ENCODE results near the gene SUB1. TPM values are rescaled to one million over a fixed set of nuclear protein-coding genes. Genes with fewer than 3 reads are reported as not detected.

Gene SUB1
- total RNA-seq, 1 experiment from 2014 or later: 288 TPM

DNA sequence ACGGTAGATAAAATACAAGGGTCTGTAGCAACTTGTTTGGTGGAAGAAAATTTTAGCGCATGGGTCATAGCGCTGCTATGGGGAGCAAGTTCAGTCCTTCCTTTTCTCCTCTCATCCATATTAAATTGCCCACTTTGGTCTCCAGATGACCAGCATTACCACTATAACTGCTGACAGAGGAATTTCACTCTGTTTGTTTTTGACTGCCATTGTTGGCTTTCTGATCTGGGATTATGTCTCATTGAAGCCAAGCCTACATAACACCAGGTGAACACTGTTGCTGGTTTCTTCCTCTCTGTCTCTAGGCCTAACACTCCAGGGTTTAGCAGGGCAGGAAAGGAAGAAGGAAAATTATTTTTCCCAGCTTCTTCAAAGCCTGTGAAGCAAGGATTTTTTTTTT, 6.6 kb upstream of the SUB1 start:
- Histone ChIP-seq H3K4ac (ENCODE audit: low read depth, low read length) (no peak overlapping the region), H3K27me3 (ENCODE audit: insufficient read depth, low read length) (no peaks in the 10 kb centered on the region), H3K9ac (ENCODE audit: extremely low read depth, insufficient read length, low read length) (no peak overlapping the region), H3K4me2 (ENCODE audit: insufficient read depth, insufficient read length, low read length) (no peak overlapping the region), H2AFZ (ENCODE audit: low read length) (no peak overlapping the region), H3K23me2 (ENCODE audit: insufficient read length, low read depth, low read length, poor library complexity, severe bottlenecking) (no peaks in the 10 kb centered on the region), H2BK12ac (ENCODE audit: insufficient read length, low read depth, low read length) (no peak overlapping the region), H3K9me3 (ENCODE audit: control insufficient read depth, low read depth, low read length) (no peaks in the 10 kb centered on the region), H4K5ac (ENCODE audit: insufficient read length, low read depth, low read length) (no peak overlapping the region), H2BK20ac (ENCODE audit: low read depth, low read length, poor library complexity, severe bottlenecking) (no peak overlapping the region), H3K56ac (ENCODE audit: insufficient read length, low read depth, low read length) (no peak overlapping the region), H3K18ac (ENCODE audit: insufficient read length, low read depth, low read length) (no peak overlapping the region), H3K79me2 (ENCODE audit: insufficient read depth, low read length) (no peaks in the 10 kb centered on the region), H2BK15ac (ENCODE audit: low read depth, low read length) (no peak overlapping the region), H2BK5ac (ENCODE audit: insufficient read length, low read length) (no peak overlapping the region), H4K20me1 (ENCODE audit: control insufficient read depth, insufficient read depth, insufficient read length) (no peaks in the 10 kb centered on the region), H4K8ac (replicated peaks; ENCODE audit: insufficient read length, low read depth, low read length) (no peak overlapping the region), H3T11ph (ENCODE audit: low read length) (no peak overlapping the region), H3K14ac (ENCODE audit: insufficient read depth, low read length) (no peak overlapping the region), H3K79me1 (ENCODE audit: insufficient read depth, low read depth, low read length, poor library complexity, severe bottlenecking) (no peaks in the 10 kb centered on the region), H2AK5ac (ENCODE audit: insufficient read length, low read length) (no peak overlapping the region), H3K27ac (ENCODE audit: insufficient read length, low read depth, low read length) (no peak overlapping the region), H3K23ac (ENCODE audit: insufficient read length, low read depth, low read length) (no peak overlapping the region), H2BK120ac (ENCODE audit: low read depth, low read length, poor library complexity, severe bottlenecking) (no peak overlapping the region), H3K4me1 (ENCODE audit: insufficient read depth, low read length) (peaks cover 7% of the 10 kb centered on the region; the same call in 1 of the 2 replicates), H4K91ac (ENCODE audit: insufficient read length, low read depth, low read length) (no peak overlapping the region)
- WGBS (ENCODE audit: extremely low coverage, insufficient read length, low lambda C conversion rate): no CpG with 5 or more reads among the region's 3 CpGs
- H3K36me3 Mint-ChIP-seq (ENCODE audit: insufficient read depth in 1 of 3, low read depth in 3 of 3): no peaks in the 10 kb centered on the region; a peak in 1 of 7 replicates
- peaks cover 34 to 40% of the 10 kb centered on the region in 2 experiments for H3K4me1 Mint-ChIP-seq
- H3K27me3 Mint-ChIP-seq (ENCODE audit: low read depth): no peaks in the 10 kb centered on the region; the same call in 1 of the 2 replicates
- peak overlapping the region in 1 of 3 experiments; percentile 44; a peak in 1 of 7 replicates for H3K27ac Mint-ChIP-seq
- no peaks in the 10 kb centered on the region for H3K9me3 Mint-ChIP-seq
- TF ChIP-seq, protein P1, sequence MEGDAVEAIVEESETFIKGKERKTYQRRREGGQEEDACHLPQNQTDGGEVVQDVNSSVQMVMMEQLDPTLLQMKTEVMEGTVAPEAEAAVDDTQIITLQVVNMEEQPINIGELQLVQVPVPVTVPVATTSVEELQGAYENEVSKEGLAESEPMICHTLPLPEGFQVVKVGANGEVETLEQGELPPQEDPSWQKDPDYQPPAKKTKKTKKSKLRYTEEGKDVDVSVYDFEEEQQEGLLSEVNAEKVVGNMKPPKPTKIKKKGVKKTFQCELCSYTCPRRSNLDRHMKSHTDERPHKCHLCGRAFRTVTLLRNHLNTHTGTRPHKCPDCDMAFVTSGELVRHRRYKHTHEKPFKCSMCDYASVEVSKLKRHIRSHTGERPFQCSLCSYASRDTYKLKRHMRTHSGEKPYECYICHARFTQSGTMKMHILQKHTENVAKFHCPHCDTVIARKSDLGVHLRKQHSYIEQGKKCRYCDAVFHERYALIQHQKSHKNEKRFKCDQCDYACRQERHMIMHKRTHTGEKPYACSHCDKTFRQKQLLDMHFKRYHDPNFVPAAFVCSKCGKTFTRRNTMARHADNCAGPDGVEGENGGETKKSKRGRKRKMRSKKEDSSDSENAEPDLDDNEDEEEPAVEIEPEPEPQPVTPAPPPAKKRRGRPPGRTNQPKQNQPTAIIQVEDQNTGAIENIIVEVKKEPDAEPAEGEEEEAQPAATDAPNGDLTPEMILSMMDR (conservative IDR thresholded peaks at IDR 0.05): no peak
- H3K4me3 Mint-ChIP-seq: no peak overlapping the region
- DNase-seq: no peak

All from H9 (cell line).